ENCODE measurements around the gene ADARB2.
"Not testable (repeated sequence)": the region's sequence is repeated elsewhere in the genome, so short reads cannot be mapped to it uniquely, and the experiment has no call there.

Gene ADARB2

DNA sequence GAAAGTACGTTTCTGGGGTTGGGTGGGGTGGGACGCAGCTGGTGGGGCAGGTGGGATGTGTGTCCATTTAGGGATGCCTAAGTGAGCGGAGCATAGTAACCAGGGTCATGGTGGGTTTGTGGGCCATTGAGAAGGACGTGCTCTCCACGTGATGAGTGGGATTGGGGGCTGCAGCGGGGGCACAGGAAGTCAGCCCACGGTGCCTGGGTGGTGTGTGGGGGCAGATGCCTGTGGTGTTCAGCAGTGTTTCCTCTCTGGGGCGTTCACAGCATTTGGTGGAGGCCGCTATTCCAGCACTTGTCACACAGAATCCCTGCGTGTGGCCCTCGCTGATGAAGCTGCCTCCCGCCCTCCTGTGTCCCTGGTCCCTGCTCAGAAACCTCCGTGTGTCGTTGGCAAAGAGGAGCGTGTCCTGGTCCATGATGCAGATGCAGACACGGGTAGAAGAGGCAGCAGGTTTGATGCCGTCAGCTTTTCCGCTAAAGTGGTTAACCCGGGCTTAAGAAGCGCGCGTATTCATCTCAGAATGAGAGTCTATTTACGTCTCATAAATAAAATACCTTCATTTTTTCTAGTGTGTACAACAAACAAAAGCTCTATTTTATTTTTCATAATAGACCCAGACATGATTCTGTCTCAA lies 274.2 kb downstream of the ADARB2 start:
- DNase-seq (ENCODE audit: low read depth), result no peak

DNA sequence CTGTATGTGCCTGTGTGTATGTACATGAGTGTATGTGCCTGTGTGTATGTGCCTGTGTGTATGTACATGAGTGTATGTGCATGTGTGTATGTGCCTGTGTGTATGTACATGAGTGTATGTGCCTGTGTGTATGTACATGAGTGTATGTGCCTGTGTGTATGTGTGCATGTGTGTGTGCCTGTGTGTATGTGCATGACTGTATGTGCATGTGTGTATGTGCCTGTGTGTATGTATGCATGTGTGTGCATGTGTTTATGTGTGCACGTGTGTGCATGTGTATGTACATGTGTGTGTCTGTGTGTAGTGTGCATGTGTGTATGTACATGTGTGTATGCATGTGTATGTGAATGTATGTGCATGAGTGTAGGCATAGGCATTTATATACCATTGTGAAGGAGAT lies 274.8 kb downstream of the ADARB2 start:
- DNase-seq (ENCODE audit: low read depth), result no peak

GRCh38 chr10:1462032-1462431 lies 275.3 kb downstream of the ADARB2 start:
- no peak for DNase-seq (ENCODE audit: low read depth)

- DNase-seq (ENCODE audit: low read depth), result no peak
Measured at GRCh38 chr10:1461016-1461415, 276.3 kb downstream of the ADARB2 start.

DNA sequence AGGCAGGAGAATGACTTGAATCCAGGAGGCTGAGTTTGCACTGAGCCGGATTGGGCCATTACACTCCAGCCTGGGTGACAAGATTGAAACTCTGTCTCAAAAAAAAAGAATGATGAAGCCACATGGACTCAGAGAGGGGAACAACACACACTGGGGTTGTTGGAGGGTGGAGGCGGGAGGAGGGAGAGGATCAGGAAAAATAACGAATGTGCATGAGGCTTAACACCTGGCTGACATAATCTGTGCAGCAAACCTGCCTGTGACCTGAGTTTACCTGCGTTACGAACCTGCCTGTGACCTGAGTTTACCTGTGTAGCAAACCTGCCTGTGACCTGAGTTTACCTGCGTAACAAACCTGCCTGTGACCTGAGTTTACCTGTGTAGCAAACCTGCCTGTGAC lies 277.7 kb downstream of the ADARB2 start:
- DNase-seq (ENCODE audit: low read depth), result not testable (repeated sequence)

DNA sequence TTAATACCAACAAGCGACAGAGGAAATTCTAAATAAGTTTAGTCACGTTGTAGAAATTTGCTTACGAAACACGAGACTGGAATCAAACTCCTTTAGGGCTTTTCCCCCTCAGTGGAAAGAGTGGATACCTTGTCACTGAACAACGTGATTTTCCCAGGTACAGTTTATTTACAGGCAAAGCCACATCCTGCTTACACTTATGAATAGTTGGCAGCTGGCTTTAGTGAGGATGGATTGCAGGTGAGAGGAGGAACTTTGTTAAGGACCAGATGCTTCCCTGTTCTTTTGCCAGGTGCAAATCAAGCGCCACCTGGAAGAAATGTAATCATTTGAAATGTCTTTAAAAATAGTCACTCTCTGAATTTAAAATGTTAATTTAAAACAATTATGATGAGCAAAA lies 282.4 kb downstream of the ADARB2 start:
- DNase-seq (ENCODE audit: low read depth), result no peak

DNA sequence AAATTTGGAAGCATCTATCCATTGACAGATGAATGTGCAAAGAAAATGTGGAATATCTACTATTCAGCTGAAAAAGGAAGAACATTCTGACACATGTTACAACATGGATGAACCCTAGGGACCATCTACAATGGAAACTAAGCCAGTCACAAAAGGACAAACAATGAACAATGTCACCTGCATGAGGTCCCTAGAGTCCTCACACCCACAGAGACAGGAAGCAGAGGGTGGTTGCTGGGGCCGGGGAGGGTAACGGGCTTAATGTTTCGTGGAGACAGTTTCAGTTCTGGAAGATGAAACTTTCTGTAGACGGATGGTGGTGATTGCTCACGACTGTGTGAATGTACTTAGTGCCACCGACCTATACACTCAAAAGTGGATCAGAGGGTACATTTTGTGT lies 282.9 kb downstream of the ADARB2 start:
- no peak for DNase-seq (ENCODE audit: low read depth)

DNA sequence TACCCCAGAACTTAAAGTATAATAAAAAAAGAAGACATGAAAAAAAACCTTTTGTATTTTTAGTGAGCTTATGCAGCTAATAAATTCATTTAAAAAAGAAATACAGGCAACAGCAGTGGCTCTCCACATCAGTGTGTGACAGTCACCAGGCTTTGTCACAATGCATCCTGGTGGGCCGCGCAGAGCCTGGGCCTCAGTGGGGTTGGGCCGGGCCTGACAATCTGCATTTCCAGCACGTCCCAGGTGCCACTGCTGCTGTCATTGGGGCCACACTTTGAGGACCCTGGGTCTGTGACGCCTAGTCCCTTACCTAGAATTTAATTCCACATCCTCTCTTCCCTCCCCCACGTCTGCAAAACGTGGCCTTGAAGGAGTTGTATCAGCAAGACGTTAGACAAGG lies 284.5 kb downstream of the ADARB2 start:
- no peak for DNase-seq (ENCODE audit: low read depth)

- no peak for DNase-seq (ENCODE audit: low read depth)
Measured at GRCh38 chr10:1451941-1452340, 285.4 kb downstream of the ADARB2 start.

DNA sequence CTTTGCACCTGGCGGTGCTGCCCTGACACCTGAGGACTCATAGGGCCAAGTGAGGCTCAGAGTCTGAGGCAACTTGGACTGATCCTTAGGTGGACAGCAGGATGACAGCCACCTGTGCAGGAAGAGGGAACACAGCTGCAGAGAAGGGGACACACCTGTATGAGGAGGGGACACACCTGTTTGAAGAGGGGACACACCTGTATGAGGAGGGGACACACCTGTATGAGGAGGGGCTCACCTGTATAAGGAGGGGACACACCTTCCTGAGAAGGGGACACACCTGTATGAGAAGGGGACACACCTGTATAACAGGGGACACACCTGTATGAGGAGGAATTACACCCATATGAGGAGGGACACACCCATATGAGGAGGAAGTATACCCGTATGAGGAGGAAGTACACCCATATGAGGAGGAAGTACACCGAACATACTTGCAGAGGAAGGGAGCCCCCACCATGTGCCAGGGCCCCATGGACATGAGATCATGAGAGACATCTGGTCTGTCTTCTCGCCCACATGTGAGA lies 285.9 kb downstream of the ADARB2 start:
- DNase-seq (ENCODE audit: low read depth), result no peak

GRCh38 chr10:1449572-1450205 lies 287.6 kb downstream of the ADARB2 start:
- no peak for DNase-seq (ENCODE audit: low read depth)

GRCh38 chr10:1449021-1449420 lies 288.3 kb downstream of the ADARB2 start:
- no peak for DNase-seq (ENCODE audit: low read depth)

DNA sequence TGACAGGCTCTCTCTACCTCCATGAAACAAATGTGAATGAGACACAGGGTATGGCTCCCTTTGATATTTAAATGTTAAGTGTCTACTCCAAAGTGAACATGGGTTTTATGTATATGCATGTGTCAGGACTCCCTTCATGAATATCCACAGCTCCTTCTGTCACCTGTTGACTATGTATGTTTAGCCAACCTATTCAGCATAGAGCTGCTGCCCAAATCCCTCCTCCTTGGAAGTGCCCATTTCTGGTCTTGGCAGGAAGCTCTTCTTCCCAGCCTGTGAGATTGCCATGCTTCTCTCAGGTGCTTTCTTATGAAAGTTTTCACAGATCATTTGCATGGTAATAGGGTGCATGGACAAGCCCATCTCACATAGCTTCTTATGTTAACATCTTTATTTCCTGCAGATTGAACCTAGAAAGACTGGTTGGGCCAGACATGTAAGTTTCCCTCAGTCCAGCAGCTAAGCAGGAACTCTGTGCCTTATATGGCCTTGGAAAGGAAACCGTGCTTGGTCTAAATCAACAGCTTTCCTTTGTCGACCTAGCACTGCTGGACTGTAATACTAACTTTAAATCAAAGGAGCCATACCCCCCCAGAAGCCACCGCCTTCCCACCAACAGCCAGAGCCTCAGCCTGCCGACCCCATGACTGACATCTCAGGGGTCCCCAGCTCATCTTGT lies 288.9 kb downstream of the ADARB2 start:
- DNase-seq (ENCODE audit: low read depth), result no peak

DNA sequence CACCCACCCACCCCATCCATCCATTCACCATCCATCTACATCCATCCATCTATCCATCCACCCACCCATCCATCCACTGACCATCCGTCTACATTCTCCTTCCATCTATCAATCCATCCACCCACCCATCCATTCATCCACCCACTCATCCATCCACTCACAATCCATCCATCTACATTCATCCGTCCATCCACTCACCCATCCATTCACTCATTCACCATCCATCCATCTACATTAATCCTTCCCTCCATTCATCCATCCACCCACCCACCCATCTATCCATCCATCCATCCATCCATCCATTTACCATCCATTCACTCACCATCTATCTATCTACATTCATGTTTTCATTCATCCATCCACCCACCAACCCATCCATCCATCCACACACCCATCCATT lies 292.5 kb downstream of the ADARB2 start:
- DNase-seq (ENCODE audit: low read depth), result no peak

DNA sequence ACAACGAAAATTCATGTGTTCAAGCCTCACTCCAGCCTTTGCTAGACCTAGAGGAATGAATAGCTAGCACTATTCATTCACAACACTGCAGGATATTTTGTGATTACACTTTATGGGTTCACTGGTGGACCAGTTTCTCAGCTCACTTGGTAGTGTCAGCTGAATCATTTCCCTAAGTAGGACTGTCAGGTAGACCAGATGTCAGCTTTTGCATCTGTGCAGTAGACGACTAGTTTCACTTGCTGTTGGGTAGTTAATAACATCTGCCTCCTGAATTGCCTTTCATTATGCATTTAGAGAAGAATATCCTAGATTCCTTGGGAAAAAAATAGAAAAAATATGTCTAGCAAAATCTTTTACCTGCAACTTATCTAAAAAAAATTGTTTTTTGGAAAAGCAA lies 296.4 kb downstream of the ADARB2 start:
- DNase-seq (ENCODE audit: low read depth), result no peak

DNA sequence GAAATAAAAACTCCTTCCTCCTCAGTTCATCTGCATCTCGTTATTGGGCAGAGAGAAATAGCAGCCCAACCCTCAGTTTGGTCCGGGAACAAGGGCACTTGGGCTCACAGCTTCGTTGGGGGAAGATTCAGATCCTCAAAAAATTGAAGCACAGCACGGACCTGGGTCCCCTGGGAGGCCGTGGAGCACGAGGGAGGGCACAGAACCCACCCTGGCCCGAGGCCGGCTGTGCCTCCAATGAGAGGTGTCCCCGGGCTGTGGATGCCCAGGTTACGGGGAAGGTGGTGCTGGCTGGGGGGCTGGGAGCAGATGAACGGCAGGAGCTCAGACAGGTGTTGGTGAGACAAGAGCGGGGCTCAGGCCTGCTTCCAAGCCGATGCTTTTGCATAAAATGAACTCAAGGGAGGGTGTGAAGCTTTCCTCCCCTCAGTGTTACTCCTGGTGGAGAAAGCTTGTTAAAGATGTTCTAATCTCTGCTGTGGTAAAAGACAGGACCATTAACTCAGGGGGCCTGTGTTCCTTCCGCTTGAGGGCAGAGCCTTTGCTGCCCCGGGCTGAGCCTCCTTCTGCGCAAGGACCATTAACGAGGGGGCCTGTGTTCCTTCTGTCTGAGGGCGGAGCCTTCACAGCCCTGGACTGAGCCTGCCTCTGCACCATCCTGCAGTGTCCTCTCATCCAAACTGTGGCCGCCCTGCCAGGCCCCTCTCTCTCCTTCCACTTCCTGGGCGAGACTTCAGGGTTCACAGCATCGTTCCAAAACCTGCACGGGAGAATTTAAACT lies 302.2 kb downstream of the ADARB2 start:
- DNase-seq (ENCODE audit: low read depth), result no peak

GRCh38 chr10:1434202-1434601 lies 303.1 kb downstream of the ADARB2 start:
- DNase-seq (ENCODE audit: low read depth), result no peak

DNA sequence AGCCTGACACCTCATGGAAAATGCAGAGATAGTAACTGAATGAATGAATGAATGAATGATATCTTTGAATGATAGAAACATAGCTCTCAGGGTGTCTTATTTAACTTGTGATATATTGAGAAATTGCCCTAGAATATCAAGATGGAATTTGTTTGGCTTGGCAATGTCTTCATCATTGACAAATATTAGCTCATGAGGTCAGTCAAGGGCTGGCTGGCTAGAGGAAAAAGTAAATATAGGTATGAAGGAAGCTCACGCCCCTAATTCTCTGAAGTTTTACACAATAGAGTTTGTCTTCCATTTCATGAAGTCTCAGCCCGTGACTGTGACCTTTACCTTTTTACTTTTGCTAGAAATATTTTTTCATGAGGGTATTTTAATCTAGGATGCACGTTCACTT lies 305.2 kb downstream of the ADARB2 start:
- DNase-seq (ENCODE audit: low read depth), result no peak

DNA sequence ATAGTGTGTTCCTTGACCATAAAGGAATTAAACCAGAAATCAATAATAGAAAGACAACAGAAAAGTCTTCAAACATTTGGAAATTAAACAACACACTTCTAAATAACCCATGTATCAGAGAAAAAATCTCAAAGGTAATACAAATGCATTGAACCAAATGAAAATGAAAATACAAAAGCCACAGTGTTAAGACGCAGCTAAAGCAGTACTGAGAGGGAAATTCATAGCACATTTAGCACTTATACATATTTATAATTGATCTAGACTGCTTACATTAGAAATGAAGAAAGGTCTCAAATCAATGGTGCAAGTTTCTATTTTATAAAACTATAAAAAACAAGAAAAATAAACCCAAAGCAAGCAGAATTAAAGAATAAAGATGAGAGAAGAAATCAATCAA lies 306.1 kb downstream of the ADARB2 start:
- no peak for DNase-seq (ENCODE audit: low read depth)

DNA sequence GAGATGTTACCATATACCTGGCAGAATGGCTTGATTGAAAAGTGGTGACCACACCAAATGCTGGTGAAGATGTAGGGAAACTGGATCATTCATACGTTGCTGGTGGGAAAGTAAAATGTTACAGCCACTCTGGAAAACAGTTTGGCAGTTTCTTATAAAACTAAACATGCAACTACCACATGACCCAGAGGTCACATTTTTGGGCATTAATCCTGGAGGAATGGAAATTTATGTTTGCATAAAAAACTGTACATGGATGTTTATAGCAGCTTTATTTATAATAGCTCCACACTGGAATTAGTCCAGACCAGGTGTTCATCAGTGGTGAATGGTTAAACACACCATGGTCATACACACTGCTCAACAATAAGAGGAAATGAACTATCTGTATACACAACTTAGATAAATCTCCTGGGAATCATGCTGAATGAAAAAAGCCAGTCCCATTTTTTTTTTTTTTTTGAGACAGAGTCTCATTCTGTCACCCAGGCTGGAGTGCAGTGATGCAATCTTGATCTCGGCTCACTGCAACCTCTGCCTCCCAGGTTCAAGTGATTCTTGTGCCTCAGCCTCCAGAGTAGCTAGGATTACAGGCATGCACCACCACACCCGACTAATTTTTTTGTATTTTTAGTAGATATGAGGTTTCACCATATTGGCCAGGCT lies 309.7 kb downstream of the ADARB2 start:
- not testable (repeated sequence) for DNase-seq (ENCODE audit: low read depth)

- no peak for DNase-seq (ENCODE audit: low read depth)
Measured at GRCh38 chr10:1426786-1427185, 310.5 kb downstream of the ADARB2 start.

DNA sequence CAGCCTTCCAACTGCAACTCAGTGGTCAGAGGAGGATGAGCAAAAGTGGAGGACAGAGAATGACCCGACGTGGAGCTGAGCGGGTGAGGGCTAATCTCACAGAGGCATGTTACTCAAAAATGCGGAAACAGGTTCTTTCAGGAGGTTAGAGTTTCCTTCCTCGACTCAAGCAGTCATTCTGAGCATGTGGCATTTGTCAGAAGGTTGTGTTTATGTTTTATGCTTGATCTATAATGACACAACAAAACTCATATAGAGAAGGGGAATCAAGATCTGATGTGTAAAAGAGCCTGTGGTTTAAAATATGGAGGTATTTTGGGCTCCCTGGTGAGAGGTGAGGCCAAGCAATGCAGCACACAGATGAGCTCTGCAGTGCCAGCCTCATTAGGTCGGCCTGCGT lies 311.4 kb downstream of the ADARB2 start:
- DNase-seq (ENCODE audit: low read depth), result no peak

Measured in HS-5 (cell line).